Measurements from ENCODE around the gene PCED1B. TPM values are rescaled to one million over a fixed set of nuclear protein-coding genes. Genes with fewer than 3 reads are reported as not detected.

Gene PCED1B
- total RNA-seq, 4 donors from 2014 or later: 2.6 to 4.6 (median 4.2) TPM

DNA sequence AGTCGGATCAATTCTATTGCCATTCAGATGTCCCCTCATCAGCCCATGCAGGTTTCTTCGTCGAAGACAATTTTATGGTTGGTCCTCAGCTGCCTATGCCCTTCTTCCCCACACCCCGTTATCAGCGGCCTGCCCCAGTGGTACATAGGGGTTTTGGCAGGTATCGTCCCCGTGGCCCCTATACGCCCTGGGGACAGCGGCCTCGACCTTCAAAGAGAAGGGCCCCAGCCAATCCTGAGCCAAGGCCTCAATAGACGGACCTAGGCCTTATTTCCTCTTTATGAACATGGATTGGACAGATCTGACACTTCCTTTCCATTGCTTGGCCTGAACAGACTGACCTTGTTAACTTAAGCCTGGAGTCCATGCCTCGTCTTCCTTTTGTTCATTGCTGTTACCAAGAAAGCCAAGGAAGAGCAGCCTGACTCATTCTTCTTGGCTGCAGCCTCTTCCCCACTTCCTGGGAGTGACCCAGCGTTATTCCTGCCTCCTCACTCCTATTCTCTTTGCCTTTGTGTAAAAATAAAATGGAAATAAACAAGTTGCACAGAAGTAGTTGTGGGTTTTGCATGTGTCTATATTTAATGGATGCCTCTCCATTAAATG lies 156.8 kb downstream of the PCED1B start:
- TF ChIP-seq, protein P1, sequence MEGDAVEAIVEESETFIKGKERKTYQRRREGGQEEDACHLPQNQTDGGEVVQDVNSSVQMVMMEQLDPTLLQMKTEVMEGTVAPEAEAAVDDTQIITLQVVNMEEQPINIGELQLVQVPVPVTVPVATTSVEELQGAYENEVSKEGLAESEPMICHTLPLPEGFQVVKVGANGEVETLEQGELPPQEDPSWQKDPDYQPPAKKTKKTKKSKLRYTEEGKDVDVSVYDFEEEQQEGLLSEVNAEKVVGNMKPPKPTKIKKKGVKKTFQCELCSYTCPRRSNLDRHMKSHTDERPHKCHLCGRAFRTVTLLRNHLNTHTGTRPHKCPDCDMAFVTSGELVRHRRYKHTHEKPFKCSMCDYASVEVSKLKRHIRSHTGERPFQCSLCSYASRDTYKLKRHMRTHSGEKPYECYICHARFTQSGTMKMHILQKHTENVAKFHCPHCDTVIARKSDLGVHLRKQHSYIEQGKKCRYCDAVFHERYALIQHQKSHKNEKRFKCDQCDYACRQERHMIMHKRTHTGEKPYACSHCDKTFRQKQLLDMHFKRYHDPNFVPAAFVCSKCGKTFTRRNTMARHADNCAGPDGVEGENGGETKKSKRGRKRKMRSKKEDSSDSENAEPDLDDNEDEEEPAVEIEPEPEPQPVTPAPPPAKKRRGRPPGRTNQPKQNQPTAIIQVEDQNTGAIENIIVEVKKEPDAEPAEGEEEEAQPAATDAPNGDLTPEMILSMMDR (IDR thresholded peaks at IDR 0.05; ENCODE audit: low read depth): no peak

DNA sequence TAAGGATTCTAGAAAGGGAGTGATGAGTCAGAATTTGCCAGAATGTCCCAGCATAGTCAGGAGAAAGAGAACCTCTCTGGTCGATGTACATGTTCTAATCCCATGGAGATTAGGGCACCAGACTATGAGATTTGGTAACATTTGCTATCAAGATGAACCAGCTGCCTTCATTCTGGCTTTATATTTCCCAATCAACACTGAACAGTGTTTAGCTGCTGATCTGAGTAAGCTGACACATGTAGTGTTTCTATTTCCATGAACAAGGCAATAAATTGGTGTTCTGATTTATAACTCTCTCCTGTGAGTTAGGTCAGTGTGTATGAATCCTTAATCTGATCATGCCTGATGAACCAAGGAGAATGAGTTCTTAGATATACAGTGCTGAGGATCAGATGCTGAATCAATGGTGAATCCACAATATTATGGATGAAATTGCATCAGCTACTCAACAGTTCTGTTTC lies 158.4 kb downstream of the PCED1B start:
- TF ChIP-seq, protein P1 (IDR thresholded peaks at IDR 0.05; ENCODE audit: low read depth): no peak

DNA sequence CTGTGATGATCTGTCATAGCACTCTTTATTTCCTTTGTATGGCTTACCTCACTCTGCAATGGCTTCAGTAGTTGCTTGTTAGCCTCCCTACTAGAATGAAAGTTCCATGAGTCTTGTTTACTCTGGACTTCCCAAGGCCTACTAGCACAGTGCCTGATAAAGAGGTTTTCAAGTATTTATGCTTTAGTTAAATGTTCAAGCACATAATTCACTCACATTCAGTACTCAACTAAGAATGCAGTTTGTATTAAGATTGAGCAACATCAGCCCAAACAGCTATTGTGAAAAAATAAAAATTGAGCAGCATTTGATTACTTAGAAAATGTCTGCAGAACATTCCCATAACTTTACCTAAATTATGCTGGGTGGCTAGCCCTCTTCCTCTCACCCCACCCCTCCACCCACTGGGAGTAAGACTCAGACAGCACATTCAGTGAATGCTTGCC lies 159.3 kb downstream of the PCED1B start:
- TF ChIP-seq, protein P1 (IDR thresholded peaks at IDR 0.05; ENCODE audit: low read depth): no peak

DNA sequence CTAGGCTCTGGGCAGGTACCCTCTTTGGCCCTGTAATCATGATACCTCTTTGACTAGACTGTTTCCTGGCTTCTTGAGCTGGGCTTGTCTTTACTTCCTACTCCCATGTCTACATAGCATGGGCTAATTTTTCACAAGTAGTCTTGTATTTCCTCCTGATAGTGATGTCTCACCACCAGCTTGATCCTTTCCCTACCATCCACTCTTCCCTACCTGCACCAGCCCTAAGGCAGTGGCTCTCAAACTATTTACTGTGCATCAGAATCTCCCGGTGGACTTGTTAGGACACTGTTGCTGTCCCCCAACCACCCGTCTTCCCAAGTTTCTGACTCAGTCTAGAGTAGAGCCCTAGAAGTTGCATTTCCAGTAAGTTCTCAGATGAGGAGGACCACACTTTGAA lies 163.0 kb downstream of the PCED1B start:
- TF ChIP-seq, protein P1 (IDR thresholded peaks at IDR 0.05; ENCODE audit: low read depth): no peak

DNA sequence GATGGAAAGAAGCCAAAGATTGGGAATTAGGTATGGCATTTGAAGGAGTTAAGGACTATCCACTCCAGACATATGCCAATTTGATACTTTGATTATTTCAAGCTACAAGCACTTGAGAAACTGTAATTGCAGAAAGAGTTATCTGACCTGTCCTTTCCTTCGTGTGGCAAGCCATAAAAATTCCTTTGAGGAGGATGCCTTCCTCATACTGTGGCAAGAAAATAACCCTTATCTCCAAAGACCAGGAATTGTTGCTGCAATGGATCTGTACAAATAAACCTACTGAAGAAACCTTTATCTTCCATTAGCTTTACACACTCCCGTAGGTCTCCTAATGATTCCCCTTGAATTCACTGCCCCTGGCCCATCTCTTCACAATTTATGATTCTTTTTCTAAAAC lies 165.4 kb downstream of the PCED1B start:
- TF ChIP-seq, protein P1 (IDR thresholded peaks at IDR 0.05; ENCODE audit: low read depth): no peak

DNA sequence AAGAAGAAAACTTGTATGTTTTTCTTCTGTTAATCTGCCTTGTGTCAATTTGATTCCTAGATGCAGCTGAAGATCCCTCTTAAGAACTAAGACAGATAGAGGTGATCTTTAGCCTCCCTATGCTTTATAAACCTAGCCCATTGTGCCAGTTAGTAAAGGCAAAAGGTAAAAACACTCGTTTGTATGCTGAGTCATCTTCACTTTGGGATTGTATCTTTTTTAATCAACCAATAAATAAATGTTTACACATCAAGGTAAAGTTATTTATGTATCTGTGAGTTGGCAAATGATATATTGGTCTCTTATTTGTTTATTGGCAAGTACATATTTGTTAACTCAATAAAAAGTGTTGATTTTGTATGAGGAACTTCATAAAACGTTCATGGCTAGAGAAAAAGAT lies 166.2 kb downstream of the PCED1B start:
- TF ChIP-seq, protein P1 (IDR thresholded peaks at IDR 0.05; ENCODE audit: low read depth): no peak

DNA sequence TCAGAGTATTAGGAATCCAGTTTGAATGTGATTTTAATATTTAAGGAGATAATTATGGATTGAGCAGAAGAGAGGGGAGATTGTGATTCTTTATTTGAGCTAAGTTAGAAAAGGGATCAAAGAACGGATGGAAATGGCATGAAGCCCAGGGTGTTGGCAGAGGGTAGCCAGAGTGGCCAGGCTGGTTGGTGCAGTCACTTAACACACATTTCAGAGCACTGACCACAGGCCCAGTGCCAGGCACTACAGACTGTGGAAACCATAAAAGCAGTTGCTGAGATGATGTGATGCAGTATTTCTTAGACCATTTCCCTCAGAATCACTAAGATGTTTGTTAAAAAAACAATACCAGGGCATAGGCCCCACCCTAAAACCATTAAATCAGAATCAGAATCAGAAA lies 168.0 kb downstream of the PCED1B start:
- TF ChIP-seq, protein P1 (IDR thresholded peaks at IDR 0.05; ENCODE audit: low read depth): no peak
